HUES48 (cell line): ENCODE measurements around the gene CARD9.

ENCODE experiments used
- H3K27ac ChIP-seq: one replicate; pipeline ENCODE4 v1.7.0; 2013; ENCODE audit warnings: low read depth, low read length, inconsistent platforms
- H3K27me3 ChIP-seq: 2 replicates; pipeline ENCODE4 v1.6.1; 2013; ENCODE audit warnings: mild to moderate bottlenecking, low read length; ENCODE audit not compliant: control insufficient read depth, insufficient read depth
- H3K36me3 ChIP-seq: 2 replicates; pipeline ENCODE4 v1.6.1; 2013; ENCODE audit warnings: low read length; ENCODE audit not compliant: control insufficient read depth, insufficient read depth
- H3K4me1 ChIP-seq: 2 replicates; pipeline ENCODE4 v1.6.1; 2013; ENCODE audit warnings: mild to moderate bottlenecking, low read length; ENCODE audit not compliant: control insufficient read depth, insufficient read depth
- H3K4me3 ChIP-seq: 2 replicates; pipeline ENCODE4 v1.5.1; 2013; ENCODE audit warnings: mild to moderate bottlenecking, low read depth, low read length
- H3K9ac ChIP-seq: 2 replicates; pipeline ENCODE4 v1.6.1; 2013; ENCODE audit warnings: mild to moderate bottlenecking, low read depth, low read length, moderate library complexity
- H3K9me3 ChIP-seq: 2 replicates; pipeline ENCODE4 v1.6.1; 2013; ENCODE audit warnings: low read length; ENCODE audit not compliant: control insufficient read depth, insufficient read depth

CARD9 gene

DNA sequence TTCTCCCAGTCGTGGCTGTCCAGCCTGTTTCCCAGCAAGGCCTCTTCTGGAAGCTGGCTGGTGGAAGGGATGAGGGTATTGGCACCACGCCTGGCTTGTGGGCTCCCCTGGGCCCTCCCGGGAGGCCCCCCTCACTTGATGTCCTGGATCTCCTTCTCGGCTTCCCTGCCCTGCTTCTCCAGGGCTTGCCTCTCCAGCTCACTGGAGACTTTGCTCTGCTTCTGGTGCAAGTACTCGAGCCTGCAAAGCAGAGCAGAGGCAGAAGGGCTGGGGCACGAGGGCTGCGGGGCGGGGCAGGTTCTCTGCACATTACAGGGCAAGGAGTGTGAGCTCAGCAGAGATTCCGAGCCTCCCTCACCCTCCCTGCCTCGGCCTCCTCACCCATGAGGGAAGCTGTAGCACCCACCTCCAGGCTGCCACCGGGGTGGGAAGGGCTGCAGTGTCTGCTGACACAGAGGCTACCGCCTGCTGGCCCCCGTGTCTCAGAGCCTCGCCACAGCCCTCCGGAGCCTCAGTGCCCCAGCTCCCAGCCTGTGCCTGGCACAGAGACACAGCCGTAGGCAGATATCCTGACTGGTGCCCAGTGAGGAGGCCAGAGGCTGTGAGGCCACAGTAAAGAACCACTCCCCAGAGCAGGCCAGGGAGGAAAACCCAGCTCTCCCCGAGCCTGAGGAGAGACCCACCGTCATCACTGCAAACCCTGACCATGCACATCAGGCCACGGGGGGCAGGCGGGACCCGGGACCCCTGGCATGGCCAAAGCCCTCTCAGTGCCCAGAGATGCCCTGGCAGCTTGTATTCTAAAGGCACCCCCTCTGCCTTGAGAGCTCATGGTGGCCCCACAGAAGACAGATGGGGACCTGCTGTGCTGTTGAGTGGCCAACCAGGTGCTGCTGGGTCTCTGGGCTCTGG, 19.3 kb upstream of the CARD9 start:
- no peaks in the 10 kb centered on the region for H3K4me1 ChIP-seq
- H3K9ac ChIP-seq, result no peak overlapping the region
- H3K4me3 ChIP-seq, result no peak overlapping the region
- H3K27me3 ChIP-seq, result no peaks in the 10 kb centered on the region
- H3K27ac ChIP-seq, result no peak overlapping the region
- peaks cover 93% of the 10 kb centered on the region for H3K36me3 ChIP-seq
- H3K9me3 ChIP-seq, result no peaks in the 10 kb centered on the region

DNA sequence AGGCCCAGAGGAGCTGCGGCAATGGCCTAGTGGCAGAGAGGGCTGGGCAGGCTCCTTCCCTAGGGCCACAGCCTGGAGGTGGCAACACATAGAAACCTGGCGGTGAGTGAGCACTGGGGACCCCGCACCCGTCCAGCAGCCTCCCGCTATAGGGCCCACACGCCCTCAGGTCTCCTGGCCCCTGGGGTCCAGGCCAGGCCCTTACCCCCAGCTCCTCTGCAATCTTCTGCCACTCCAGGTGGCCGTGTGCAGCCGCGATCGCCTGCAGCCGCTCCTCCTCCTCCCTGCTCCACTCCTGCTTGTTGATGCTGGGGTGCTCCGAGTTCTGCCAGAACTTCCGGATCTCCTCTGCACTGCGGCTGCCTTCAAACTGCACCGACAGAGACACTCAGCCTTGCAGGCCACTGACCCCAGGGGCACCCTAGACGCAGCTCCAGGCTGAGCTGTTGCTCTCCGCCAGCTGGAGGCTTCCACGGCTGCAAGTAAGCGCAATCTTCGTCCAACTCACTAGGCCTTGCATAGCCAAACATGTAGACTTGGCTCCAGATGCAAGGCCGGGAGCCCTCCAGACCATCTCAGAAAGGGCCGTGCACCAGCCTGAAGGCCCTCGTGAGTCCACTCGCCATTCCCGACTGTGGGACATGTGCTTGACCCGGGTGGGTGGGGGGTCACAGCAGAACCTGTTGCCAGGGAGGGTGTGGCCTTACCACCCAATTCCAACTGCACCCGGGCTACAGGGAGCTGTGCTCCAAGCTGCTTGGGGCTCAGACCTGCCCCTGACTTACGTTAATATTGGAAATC, 18.5 kb upstream of the CARD9 start:
- Histone ChIP-seq H3K4me1 (no peaks in the 10 kb centered on the region), H3K9ac (no peak overlapping the region), H3K9me3 (no peaks in the 10 kb centered on the region), H3K4me3 (no peak overlapping the region), H3K27ac (no peak overlapping the region), H3K27me3 (no peaks in the 10 kb centered on the region), H3K36me3 (peaks cover 95% of the 10 kb centered on the region)

DNA sequence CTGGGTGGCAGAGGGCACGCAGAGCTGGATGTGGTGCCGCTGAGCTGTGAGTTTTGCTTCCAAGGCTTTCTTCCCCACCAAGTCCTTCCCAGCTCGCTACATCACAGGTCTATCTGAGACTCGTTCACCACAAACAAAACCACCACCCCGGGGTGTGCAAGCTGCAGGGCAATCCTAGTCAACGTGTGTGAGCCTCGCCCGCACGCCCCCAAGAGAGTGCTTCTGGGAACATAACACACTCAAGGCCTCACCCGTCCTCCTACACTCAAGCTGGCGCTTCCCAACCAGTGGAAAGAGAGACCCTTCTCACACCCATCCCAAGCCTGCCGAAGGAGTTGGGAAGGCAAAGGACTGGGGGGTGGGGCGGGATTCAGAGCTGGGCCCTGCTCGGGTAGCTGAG, 15.9 kb upstream of the CARD9 start:
- Histone ChIP-seq H3K9me3 (no peaks in the 10 kb centered on the region), H3K4me3 (no peak overlapping the region), H3K9ac (no peak overlapping the region), H3K4me1 (no peaks in the 10 kb centered on the region), H3K36me3 (peaks cover 91% of the 10 kb centered on the region), H3K27ac (no peak overlapping the region), H3K27me3 (no peaks in the 10 kb centered on the region)

DNA sequence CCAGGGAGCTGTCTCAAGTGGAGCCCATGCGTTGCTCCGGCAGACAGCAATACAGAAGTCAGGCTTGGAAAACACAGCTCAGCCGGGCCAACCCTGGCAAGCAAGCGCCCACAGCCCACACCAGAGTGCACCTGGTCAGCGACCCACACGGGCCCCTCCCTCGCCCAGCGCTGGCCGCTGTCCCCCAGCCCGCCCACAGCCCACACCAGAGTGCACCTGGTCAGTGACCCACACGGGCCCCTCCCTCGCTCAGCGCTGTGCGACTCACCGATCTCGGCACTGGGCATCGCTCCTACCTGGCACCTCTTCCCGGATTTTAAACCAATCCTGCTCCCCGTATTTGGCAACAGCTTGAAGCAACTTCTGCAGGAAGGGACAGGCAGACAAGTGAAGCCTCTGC, 13.7 kb upstream of the CARD9 start:
- H3K9me3 ChIP-seq, result no peaks in the 10 kb centered on the region
- H3K9ac ChIP-seq, result no peak overlapping the region
- peaks cover 90% of the 10 kb centered on the region for H3K36me3 ChIP-seq
- no peak overlapping the region for H3K27ac ChIP-seq
- no peaks in the 10 kb centered on the region for H3K27me3 ChIP-seq
- H3K4me1 ChIP-seq, result no peaks in the 10 kb centered on the region
- H3K4me3 ChIP-seq, result no peak overlapping the region

DNA sequence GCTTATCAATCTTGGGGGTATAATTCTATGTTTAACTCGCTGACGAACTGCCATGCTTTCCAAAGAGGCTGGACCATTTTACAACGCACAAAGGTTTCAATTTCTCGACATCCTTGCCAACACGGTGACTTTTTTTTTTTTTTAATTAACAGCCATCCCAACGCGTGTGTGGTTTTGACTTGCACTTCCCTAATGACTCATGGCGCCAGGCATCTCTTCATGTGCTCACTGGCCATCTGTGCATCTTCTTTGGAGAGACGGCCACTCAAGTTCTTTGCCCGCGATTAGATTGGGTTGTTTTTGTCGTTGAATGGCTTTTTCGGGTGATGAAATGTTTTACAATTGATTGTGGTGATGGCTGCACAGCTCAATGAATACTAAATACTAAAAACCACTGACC, 12.5 kb upstream of the CARD9 start:
- H3K27ac ChIP-seq, result no peak overlapping the region
- H3K4me3 ChIP-seq, result no peak overlapping the region
- H3K9ac ChIP-seq, result no peak overlapping the region
- no peaks in the 10 kb centered on the region for H3K4me1 ChIP-seq
- no peaks in the 10 kb centered on the region for H3K27me3 ChIP-seq
- H3K36me3 ChIP-seq, result peaks cover 90% of the 10 kb centered on the region
- no peaks in the 10 kb centered on the region for H3K9me3 ChIP-seq

DNA sequence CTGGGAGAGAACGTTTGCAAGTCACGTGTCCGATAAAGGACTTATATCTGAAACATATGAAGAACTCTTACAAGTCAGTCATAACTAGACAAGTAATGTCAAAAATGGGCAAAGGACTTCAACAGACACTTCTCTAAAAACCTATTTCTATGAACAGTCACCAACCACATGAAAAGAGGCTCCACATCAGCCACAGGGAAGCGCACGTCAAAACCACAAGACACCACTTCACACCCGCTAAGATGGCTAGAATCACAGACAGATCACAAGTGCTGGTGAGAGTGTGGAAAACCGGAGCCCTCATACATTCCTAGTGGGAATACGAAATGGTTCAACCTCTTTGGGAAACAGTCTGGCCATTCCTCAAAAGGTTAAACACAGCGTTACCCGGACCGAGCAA, 11.5 kb upstream of the CARD9 start:
- no peaks in the 10 kb centered on the region for H3K9me3 ChIP-seq
- no peaks in the 10 kb centered on the region for H3K4me1 ChIP-seq
- H3K27ac ChIP-seq, result no peak overlapping the region
- H3K27me3 ChIP-seq, result no peaks in the 10 kb centered on the region
- H3K4me3 ChIP-seq, result no peak overlapping the region
- H3K36me3 ChIP-seq, result peaks cover 94% of the 10 kb centered on the region
- H3K9ac ChIP-seq, result no peak overlapping the region

DNA sequence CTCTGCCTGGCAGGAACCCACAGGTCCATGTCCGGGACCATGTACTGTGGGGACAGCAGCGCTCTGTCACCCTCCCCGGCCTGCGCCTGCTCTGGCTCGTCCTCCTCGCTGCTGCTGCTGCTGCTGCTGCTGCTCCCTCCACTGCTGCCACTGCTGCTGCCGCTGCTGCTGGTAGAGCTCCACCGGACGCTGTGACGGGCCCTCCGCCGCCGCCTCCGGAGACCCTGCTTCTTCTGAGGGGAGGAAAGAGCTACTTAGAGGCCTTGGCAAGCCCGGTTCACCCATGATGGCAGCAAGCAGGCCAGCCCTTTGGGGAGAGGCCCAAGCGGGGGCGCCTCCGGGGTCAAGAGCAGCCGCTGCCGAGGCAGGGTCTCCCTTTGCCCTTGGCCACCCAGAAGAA, 10.0 kb upstream of the CARD9 start:
- H3K9me3 ChIP-seq, result no peaks in the 10 kb centered on the region
- no peak overlapping the region for H3K27ac ChIP-seq
- H3K4me1 ChIP-seq, result no peaks in the 10 kb centered on the region
- H3K27me3 ChIP-seq, result no peaks in the 10 kb centered on the region
- H3K9ac ChIP-seq, result no peak overlapping the region
- H3K36me3 ChIP-seq, result peaks cover 92% of the 10 kb centered on the region
- no peak overlapping the region for H3K4me3 ChIP-seq

DNA sequence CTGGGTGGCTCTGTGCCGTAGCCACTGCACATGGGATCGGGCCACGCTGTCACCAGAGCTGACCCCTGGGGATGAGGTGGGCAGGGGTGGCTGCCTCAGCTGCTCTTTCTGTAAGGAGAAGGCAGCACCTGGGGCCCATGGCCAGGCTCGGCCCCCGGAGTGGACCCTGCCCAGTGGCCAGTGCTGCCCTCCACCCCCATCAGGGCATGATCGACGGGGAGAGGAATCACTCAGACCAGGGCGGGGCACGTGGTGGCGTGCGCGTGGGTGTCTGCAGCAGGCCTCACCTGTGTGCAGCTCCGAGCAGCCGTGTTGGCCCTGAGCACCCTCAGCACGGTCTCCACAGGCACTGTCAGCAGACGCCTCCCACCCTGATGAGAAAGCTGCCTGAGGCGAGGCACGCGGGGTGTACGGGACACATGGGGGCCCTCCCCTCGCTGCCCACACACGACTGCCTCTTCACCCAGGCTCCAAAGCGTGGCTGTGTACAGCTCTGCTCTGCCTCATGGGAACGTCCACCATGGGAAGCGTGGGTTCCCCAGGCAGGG, 8.6 kb upstream of the CARD9 start:
- Histone ChIP-seq H3K9ac (no peak overlapping the region), H3K4me1 (no peaks in the 10 kb centered on the region), H3K27me3 (no peaks in the 10 kb centered on the region), H3K27ac (no peak overlapping the region), H3K36me3 (peaks cover 86% of the 10 kb centered on the region), H3K9me3 (no peaks in the 10 kb centered on the region), H3K4me3 (no peak overlapping the region)

DNA sequence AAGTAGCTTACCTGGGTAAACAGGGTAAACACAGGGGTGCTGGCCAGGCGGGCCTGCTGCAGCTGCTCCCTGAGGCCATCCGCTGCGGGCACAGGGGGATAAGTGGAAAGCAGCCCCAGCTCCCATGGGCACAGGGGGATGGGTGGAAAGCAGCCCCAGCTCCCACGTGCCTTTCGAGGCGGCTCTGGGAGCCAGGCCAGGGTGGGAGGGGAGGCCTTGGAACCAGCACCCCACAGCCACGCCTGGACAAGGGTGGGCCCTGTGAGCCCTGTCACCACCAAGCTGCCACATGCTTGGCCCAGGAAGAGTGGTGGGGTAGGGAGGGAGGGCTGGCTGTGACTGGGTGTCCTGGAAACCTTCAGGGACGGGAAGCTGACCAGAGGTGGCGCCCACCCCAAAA, 7.8 kb upstream of the CARD9 start:
- Histone ChIP-seq H3K4me3 (no peak overlapping the region), H3K9me3 (no peaks in the 10 kb centered on the region), H3K4me1 (no peaks in the 10 kb centered on the region), H3K9ac (no peak overlapping the region), H3K27me3 (no peaks in the 10 kb centered on the region), H3K36me3 (peaks cover 86% of the 10 kb centered on the region), H3K27ac (no peak overlapping the region)

DNA sequence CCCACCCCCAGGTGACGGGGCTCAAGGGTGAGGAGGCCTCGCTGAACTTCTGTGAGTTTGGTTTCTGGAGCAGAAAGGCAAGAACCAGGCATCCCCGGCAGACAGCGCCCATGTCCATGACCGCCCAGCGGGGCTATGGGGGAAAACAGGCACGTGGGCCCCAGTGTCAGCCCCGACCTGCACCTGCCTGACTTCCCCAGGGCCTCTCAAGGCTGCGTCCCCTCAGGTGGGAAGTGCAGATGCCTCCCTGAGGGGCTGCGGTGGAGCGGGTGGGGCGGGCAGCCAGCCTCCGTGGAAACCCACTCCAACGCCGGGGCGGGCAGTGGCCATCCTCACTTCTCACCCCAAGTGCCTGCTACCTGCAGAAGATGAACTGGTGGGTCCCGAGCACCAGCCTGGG, 6.9 kb upstream of the CARD9 start:
- H3K9me3 ChIP-seq, result no peaks in the 10 kb centered on the region
- no peak overlapping the region for H3K27ac ChIP-seq
- H3K9ac ChIP-seq, result no peak overlapping the region
- no peak overlapping the region for H3K4me3 ChIP-seq
- no peaks in the 10 kb centered on the region for H3K4me1 ChIP-seq
- H3K27me3 ChIP-seq, result no peaks in the 10 kb centered on the region
- peaks cover 88% of the 10 kb centered on the region for H3K36me3 ChIP-seq

DNA sequence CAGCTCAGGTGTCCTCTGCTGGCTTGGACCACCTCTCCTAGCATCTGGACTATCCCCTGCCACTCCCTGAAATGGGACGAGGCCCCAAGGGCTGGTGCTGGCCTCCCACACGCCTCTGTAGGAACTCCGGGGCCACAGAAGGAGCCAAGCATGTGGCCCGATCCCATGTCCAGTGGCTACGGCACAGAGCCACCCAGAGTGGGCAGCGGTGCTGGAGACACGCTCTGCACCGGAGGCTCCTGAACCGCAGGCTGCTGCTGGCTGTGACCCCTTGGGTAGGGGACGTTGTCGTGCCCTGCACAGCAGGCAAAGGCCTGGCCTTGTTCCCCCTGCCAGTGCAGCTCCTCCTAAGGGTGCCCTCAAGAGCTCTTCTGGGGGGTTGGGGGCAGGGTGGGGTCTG, 6.4 kb upstream of the CARD9 start:
- Histone ChIP-seq H3K36me3 (peaks cover 88% of the 10 kb centered on the region), H3K4me1 (no peaks in the 10 kb centered on the region), H3K27me3 (no peaks in the 10 kb centered on the region), H3K9me3 (no peaks in the 10 kb centered on the region), H3K9ac (no peak overlapping the region), H3K4me3 (no peak overlapping the region), H3K27ac (no peak overlapping the region)
